Measurements from ENCODE around the gene BTF3. TPM values are rescaled to one million over a fixed set of nuclear protein-coding genes. Genes with fewer than 3 reads are reported as not detected.

The BTF3 gene
- total RNA-seq (100 to 1,000 TPM; 375 to 634 (median 504) TPM), polyA plus RNA-seq (100 to 1,000 TPM; 426 to 852 (median 519) TPM)
- long read RNA-seq, donor 1, transcript BTF3-201 (6 exons, 897 nt), result major isoform, 248 of 383 reads
- long read RNA-seq, donor 1, transcript BTF3-202 (6 exons, 1,237 nt), result minor isoform, 33 of 383 reads
- long read RNA-seq, donor 1, partial matches to known transcripts, result 49 of 383 reads
- long read RNA-seq, donor 1, other reads (novel, unspliced or antisense), result 51 of 383 reads
- long read RNA-seq, donor 2, transcript BTF3-202 (6 exons, 1,237 nt), result minor isoform, 16 of 244 reads
- long read RNA-seq, donor 2, transcript BTF3-201 (6 exons, 897 nt), result major isoform, 169 of 244 reads
- long read RNA-seq, donor 2, partial matches to known transcripts, result 32 of 244 reads
- long read RNA-seq, donor 2, other reads (novel, unspliced or antisense), result 23 of 244 reads
- long read RNA-seq, donor 3, transcript BTF3-201 (6 exons, 897 nt), result major isoform, 188 of 338 reads
- long read RNA-seq, donor 3, transcript BTF3-202 (6 exons, 1,237 nt), result minor isoform, 14 of 338 reads
- long read RNA-seq, donor 3, partial matches to known transcripts, result 92 of 338 reads
- long read RNA-seq, donor 3, other reads (novel, unspliced or antisense), result 40 of 338 reads
- long read RNA-seq, donor 4, transcript BTF3-201 (6 exons, 897 nt), result major isoform, 782 of 891 reads
- long read RNA-seq, donor 4, transcript BTF3-207 (2 exons, 887 nt), result minor isoform, 5 of 891 reads
- long read RNA-seq, donor 4, transcript BTF3-202 (6 exons, 1,237 nt), result minor isoform, 58 of 891 reads
- long read RNA-seq, donor 4, partial matches to known transcripts, result 4 of 891 reads
- long read RNA-seq, donor 4, other reads (novel, unspliced or antisense), result 41 of 891 reads
- long read RNA-seq, donor 5, transcript BTF3-202 (6 exons, 1,237 nt), result minor isoform, 41 of 372 reads
- long read RNA-seq, donor 5, transcript BTF3-201 (6 exons, 897 nt), result major isoform, 326 of 372 reads
- long read RNA-seq, donor 5, partial matches to known transcripts, result 4 of 372 reads
- long read RNA-seq, donor 5, other reads (novel, unspliced or antisense), result 1 of 372 reads
- long read RNA-seq, donor 6, transcript BTF3-201 (6 exons, 897 nt), result major isoform, 533 of 598 reads
- long read RNA-seq, donor 6, transcript BTF3-202 (6 exons, 1,237 nt), result minor isoform, 25 of 598 reads
- long read RNA-seq, donor 6, partial matches to known transcripts, result 10 of 598 reads
- long read RNA-seq, donor 6, other reads (novel, unspliced or antisense), result 29 of 598 reads
- long read RNA-seq, donor 7, transcript BTF3-202 (6 exons, 1,237 nt), result minor isoform, 7 of 181 reads
- long read RNA-seq, donor 7, transcript BTF3-201 (6 exons, 897 nt), result major isoform, 103 of 181 reads
- long read RNA-seq, donor 7, partial matches to known transcripts, result 49 of 181 reads
- long read RNA-seq, donor 7, other reads (novel, unspliced or antisense), result 21 of 181 reads
- long read RNA-seq, donor 8, transcript BTF3-201 (6 exons, 897 nt), result major isoform, 234 of 355 reads
- long read RNA-seq, donor 8, transcript BTF3-202 (6 exons, 1,237 nt), result minor isoform, 24 of 355 reads
- long read RNA-seq, donor 8, partial matches to known transcripts, result 49 of 355 reads
- long read RNA-seq, donor 8, other reads (novel, unspliced or antisense), result 46 of 355 reads
- long read RNA-seq, donor 9, transcript BTF3-201 (6 exons, 897 nt), result major isoform, 227 of 423 reads
- long read RNA-seq, donor 9, transcript BTF3-202 (6 exons, 1,237 nt), result minor isoform, 36 of 423 reads
- long read RNA-seq, donor 9, partial matches to known transcripts, result 120 of 423 reads
- long read RNA-seq, donor 9, other reads (novel, unspliced or antisense), result 39 of 423 reads
- long read RNA-seq, donor 10, transcript BTF3-202 (6 exons, 1,237 nt), result minor isoform, 9 of 123 reads
- long read RNA-seq, donor 10, transcript BTF3-201 (6 exons, 897 nt), result major isoform, 67 of 123 reads
- long read RNA-seq, donor 10, partial matches to known transcripts, result 34 of 123 reads
- long read RNA-seq, donor 10, other reads (novel, unspliced or antisense), result 12 of 123 reads

DNA sequence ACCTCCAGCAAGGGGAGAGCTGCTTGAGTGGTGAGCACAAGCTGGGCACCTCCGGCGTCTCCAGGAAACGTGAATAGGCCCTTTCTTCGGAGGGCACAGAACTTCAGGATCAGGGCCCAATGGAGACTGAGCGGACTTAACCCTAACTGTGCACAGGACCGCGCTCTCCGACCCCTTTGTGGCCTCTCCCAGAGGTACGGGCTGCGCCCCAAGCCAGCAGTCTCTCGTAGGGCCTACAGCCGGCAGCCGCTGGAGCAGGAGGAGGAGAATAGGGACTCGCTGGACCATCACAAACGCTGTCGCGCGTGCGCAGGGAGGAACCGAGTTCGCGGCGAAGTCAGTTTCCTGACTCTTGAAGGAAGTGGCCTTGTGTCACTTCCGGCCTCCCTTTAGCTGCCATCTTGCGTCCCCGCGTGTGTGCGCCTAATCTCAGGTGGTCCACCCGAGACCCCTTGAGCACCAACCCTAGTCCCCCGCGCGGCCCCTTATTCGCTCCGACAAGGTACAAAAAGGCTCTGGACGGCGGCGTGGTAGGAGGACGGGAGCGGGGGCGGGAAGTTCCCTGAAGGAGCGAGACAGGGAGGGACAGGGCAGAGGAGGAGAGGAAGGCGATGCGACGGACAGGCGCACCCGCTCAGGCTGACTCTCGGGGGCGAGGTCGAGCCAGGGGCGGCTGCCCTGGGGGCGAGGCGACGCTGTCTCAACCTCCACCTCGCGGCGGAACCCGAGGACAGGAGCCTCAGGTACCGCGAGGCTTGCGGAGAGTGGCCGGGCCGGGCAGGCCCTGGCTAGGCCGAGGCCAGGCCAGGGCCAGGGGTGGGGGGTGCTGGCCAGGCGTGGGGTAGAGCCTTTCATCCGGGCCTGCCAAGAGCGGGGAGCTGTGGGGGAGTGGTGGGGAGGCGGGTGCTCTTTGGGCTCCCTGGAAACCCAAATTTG is at the start of gene BTF3:
BTF3 (plus strand) TSS at position 386 of the 936 bp plus-strand sequence; CDS start at position 612, 226 bp downstream.
- intact Hi-C loops (cut with DNase I), result no loop called here
- Histone ChIP-seq H3K9me3 (replicated peaks in 1 of 3) (no peaks in the 10 kb centered on the region), H3K27me3 (no peaks in the 10 kb centered on the region), H3K4me1 (replicated peaks in 1 of 2) (peaks cover 21 to 33% of the 10 kb centered on the region in 2 donors), H3K36me3 (replicated peaks in 1 of 2) (peaks cover 0 to 17% of the 10 kb centered on the region in 2 donors), H3K27ac (peak within 1 kb of the TSS; percentile 90 to 96 (median 94)), H3K4me3 (peak within 1 kb of the TSS; percentile 47 to 98 (median 84))
- 0 to 1% (median 0%) methylated on average over 19 to 67 of the region's 67 CpGs for WGBS, 4 donors
- peak; percentile 93 to 98 (median 97) for DNase-seq
- TF ChIP-seq, protein P1, sequence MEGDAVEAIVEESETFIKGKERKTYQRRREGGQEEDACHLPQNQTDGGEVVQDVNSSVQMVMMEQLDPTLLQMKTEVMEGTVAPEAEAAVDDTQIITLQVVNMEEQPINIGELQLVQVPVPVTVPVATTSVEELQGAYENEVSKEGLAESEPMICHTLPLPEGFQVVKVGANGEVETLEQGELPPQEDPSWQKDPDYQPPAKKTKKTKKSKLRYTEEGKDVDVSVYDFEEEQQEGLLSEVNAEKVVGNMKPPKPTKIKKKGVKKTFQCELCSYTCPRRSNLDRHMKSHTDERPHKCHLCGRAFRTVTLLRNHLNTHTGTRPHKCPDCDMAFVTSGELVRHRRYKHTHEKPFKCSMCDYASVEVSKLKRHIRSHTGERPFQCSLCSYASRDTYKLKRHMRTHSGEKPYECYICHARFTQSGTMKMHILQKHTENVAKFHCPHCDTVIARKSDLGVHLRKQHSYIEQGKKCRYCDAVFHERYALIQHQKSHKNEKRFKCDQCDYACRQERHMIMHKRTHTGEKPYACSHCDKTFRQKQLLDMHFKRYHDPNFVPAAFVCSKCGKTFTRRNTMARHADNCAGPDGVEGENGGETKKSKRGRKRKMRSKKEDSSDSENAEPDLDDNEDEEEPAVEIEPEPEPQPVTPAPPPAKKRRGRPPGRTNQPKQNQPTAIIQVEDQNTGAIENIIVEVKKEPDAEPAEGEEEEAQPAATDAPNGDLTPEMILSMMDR (IDR thresholded peaks at IDR 0.05), result no peak
- TF ChIP-seq POLR2A (IDR thresholded peaks at IDR 0.05), result peak; percentile 24 to 63

DNA sequence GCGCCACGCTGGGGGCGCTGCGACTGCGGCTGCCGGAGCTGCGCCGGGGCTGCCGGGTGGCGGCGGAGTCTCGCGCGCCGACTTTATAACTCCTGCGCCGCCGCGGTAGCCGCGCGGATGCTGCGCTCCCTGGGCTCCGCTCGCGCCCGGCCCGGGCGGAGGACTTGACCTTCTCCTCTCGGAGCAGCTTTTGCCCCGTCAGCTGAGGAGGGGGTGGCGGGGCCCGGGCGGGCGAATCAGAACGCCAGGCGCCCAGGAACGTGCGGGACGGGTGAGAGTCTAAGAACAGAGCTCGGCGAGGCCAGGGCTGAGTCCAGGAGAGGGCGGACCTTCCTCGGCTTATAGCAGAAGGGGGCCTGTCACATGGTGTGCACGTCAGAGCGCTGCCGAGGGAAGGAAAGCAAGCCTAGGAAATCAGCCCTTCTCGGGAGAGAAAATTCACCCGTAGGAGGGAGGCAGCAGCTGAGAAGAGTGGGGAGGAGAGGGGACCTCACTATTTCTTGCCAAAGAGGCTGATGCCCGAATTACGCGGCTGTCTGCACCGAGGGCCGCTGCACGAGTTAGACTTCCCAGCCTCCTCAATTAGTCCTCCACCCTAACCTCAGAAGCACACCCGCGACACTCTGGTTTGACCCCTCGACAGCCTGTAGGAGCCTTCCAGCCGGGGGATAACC is 49.6 kb upstream of the BTF3 start, which contains the start of gene FOXD1:
FOXD1 (minus strand) TSS at position 315 of the 674 bp plus-strand sequence. CDS start 415 bp downstream, outside the sequence.
- peaks cover 85% of the 10 kb centered on the region for H3K27me3 ChIP-seq

More for the DNA sequence above, 49.6 kb upstream of the BTF3 start, which contains the start of gene FOXD1:
- peak; percentile 18 to 29 for TF ChIP-seq POLR2A (IDR thresholded peaks at IDR 0.05)
- TF ChIP-seq, protein P1 (IDR thresholded peaks at IDR 0.05), result no peak
- peak within 1 kb of the TSS in 1 of 4 donors; percentile 55 for H3K4me3 ChIP-seq
- DNase-seq, result peak; percentile 45 to 78 (median 67)
- intact Hi-C loops (cut with DNase I), result loop anchor here in 1 of 2 donors (10.0 kb wide), 1 partner anchor 234 kb away; no protein-coding TSS in a partner anchor
- H3K36me3 ChIP-seq (replicated peaks in 1 of 2), result no peaks in the 10 kb centered on the region
- H3K4me1 ChIP-seq (replicated peaks in 1 of 2), result peaks cover 0 to 18% of the 10 kb centered on the region in 2 donors
- 1 to 2% (median 1%) methylated on average over 25 to 59 of the region's 59 CpGs for WGBS, 4 donors
- peak within 1 kb of the TSS in 2 of 5 donors; percentile 69 to 88 for H3K27ac ChIP-seq
- H3K9me3 ChIP-seq (replicated peaks in 1 of 3), result no peaks in the 10 kb centered on the region
